AG09319 (cell line): ENCODE results near the gene CDH13.

ENCODE experiments used
- DNase-seq: peaks from one replicate; pipeline ENCODE4 v3.0.0-alpha.2; 2010; ENCODE audit warnings: low read depth; ENCODE audit errors: extremely low read depth
- TF ChIP-seq, protein P1 (sequence below): IDR thresholded peaks from 2 replicates; pipeline ENCODE4 v1.5.1; 2011; ENCODE audit warnings: low read depth, mild to moderate bottlenecking, inconsistent platforms, low read length, moderate library complexity

CDH13 gene

DNA sequence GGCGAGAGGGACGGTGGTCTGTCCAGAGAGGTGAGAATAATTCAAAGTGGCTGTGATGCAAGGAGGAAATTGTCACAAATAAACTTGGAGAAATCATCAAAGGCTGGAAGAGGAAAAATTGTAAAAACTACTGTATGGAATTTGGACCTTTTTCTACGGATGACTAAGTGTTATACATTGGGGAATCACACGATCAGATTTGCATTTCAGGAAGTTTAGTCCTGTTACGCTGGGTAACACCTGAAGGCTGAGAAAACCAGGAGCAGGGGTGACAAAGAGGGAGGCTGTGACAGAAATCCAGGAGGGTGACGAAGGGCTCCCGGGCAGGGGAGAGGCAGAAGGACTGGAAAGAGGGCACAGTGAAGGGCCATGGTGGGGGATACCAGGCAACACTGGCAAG lies 511.7 kb downstream of the CDH13 start:
- TF ChIP-seq, protein P1, sequence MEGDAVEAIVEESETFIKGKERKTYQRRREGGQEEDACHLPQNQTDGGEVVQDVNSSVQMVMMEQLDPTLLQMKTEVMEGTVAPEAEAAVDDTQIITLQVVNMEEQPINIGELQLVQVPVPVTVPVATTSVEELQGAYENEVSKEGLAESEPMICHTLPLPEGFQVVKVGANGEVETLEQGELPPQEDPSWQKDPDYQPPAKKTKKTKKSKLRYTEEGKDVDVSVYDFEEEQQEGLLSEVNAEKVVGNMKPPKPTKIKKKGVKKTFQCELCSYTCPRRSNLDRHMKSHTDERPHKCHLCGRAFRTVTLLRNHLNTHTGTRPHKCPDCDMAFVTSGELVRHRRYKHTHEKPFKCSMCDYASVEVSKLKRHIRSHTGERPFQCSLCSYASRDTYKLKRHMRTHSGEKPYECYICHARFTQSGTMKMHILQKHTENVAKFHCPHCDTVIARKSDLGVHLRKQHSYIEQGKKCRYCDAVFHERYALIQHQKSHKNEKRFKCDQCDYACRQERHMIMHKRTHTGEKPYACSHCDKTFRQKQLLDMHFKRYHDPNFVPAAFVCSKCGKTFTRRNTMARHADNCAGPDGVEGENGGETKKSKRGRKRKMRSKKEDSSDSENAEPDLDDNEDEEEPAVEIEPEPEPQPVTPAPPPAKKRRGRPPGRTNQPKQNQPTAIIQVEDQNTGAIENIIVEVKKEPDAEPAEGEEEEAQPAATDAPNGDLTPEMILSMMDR: no peak
- DNase-seq: no peak

DNA sequence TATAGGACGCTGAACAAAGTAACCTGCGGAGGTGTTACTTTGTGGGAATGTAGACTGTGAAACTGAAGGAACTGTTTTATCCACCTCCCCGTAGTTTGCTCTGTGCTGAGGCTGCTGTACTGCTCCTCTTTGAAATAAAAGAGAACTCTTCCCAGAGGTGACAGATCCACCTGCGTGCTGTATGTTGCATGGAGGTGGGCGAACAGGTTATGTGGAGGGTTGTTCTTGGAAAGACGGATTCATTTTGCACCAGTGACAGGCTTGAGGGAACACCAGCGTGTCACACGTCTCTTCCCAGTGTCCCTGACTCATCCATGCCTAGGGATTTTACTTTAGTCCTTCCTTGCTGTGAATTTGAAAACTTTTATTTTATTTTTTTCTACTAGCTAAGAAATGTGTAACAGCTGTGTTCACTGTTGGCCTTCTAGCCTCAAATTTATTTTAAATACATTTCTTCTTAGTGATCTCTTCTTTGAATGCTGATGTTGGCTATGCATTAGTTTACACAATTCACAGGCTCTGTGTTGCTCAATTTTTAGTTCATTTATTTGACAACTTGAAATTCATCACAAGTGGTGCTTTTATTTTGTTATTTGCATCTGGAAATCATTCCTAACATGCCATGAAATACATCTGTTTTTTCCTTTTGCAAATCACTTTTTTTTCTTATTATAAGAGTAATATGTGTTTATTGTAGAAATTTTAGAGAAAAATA lies 512.4 kb downstream of the CDH13 start:
- TF ChIP-seq, protein P1: no peak
- no peak for DNase-seq

DNA sequence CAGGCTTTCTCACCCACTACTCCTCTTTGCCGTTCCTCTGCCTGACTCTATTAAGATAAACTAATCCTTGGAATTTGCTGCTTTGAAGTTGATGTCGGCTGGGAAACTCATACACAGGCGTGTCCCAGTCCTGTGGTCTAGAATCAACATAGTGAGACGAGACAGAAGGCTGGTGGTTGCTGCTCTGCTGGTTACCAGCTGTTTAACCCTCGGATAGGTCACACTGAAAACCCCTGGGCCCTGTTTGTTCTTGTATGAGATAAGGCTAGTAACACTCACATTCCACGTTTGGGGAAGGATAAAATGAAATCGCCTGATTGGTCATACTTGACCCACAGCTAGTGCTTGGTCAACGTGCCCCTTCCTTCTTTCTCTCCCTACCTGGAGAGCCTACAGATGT lies 517.0 kb downstream of the CDH13 start:
- no peak for DNase-seq
- TF ChIP-seq, protein P1: no peak

DNA sequence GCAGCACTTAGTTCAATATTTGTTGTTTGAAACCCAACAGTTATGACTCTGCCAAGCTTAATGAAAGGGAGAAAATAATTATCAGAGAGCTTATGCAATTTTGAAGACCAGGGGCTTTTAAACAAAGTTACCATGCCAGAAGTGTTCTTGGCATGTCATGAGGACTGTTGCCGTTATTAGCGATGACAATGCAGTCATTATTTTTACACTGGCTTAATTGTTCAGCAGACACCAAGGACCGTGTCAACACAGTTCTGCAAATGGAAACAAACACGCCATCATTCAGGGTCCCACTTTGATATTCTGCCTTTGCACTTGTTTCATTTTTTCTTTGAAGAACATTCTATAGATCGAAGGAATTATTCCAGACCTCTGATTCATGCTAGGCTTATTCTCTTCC lies 518.5 kb downstream of the CDH13 start:
- DNase-seq: no peak
- TF ChIP-seq, protein P1: no peak

DNA sequence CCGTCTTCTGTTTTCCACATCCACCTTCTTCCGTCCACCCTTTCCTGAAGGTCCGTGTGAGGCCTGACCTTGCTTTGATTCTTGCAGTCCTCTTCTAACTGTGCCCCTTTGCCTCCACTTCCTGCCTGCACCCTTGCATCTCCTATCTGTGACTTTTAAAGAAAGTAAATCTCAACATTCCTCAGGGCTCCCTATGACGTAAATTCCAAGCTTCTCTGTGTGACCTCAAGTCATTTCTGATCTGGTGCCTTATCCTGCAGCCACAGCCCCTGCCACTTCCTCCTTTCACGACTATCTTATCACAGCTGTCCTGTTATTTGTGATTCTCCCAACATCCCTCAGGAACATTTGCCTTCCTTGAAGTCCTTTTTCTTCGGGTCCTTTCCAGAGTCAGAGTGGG lies 520.5 kb downstream of the CDH13 start:
- DNase-seq: no peak
- TF ChIP-seq, protein P1: no peak

DNA sequence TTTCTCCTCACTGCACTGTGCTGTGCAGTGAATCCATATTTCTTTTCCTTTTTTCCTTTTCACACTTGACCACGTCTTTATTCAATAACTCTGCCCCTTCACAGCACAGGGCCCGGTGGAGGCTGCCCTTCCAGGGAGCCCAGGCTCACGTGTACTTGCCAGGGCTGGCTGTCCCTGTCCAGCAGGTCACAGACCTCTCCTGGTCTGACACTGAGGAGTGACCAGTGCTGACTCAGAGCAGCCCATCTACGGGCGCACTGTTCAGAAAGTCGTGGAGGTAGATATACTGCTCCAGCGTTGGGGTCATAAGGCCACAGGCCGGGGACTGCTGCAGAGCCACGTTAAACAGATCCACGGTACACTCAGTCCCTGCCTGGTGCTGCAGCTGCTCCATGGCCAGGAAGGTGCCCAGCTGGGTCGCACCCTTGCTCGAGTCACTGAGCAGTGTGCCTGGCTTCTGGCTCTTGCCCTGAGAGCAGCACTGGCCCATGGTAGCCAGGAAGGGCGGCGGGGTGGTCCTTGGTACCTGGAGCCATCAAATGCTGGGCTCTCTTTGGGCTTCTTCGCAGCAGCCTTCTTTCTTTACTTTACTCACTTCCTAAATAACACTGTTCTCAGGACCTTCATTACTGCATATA lies 531.7 kb downstream of the CDH13 start:
- DNase-seq: no peak
- TF ChIP-seq, protein P1: no peak

DNA sequence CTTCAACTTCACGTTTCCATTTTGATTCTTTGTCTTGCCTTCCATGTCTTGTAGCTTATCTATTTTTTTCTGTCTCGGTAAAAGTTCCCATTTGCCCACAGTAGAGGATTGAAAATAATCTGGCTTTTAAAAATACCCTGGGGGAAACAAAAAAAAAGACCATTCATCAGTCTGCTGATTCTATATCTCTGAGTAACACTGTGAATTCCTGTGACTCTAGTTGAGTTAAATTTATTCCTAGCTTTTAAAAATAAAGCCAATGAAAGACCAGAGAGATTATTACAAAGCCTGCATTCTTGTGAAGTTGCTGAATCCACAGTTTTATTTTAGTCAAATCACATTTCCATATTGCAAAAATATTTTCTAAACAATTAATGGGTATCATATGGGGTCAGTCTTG lies 532.3 kb downstream of the CDH13 start:
- TF ChIP-seq, protein P1: no peak
- DNase-seq: no peak
